Activated naive CD4-positive, alpha-beta T cell treated with anti-CD3 and anti-CD28 coated beads, Interleukin-2, amount 50 U/mL, for 72 hours (primary cell): ENCODE results near the gene ADORA1. TPM values are rescaled to one million over a fixed set of nuclear protein-coding genes. Genes with fewer than 3 reads are reported as not detected.

Experiments
- ATAC-seq, 2 donors: fragments of 150-1000 bp; cut with Tn5 transposase; 2 replicates each; pipeline ENCODE4 v1.10.0; 2021; ENCODE audit warnings: mild to moderate bottlenecking in 2 of 2, moderate library complexity in 2 of 2
- DNase-seq, 2 donors: peaks; one replicate each; pipeline ENCODE4 v3.0.0; 2021 to 2022; ENCODE audit warnings: low spot score in 2 of 2
- H3K27ac Mint-ChIP-seq, 2 donors: one replicate each; pipeline ENCODE4 v1.8.0; 2022; ENCODE audit warnings: mild to moderate bottlenecking in 2 of 2, mixed read lengths in 2 of 2
- H3K36me3 Mint-ChIP-seq, 2 donors: one replicate each; pipeline ENCODE4 v1.8.0; 2022; ENCODE audit warnings: mixed read lengths in 2 of 2
- H3K9me3 Mint-ChIP-seq, 2 donors: one replicate each; pipeline ENCODE4 v1.8.0; 2022; ENCODE audit warnings: mixed read lengths in 2 of 2
- total RNA-seq, 2 donors: library from RNA; stranded (reverse); gene quantifications; one replicate each; pipeline ENCODE4 v1.2.3, GENCODE V29; 2022

Gene ADORA1
- total RNA-seq, 2 donors from 2014 or later = not detected

DNA sequence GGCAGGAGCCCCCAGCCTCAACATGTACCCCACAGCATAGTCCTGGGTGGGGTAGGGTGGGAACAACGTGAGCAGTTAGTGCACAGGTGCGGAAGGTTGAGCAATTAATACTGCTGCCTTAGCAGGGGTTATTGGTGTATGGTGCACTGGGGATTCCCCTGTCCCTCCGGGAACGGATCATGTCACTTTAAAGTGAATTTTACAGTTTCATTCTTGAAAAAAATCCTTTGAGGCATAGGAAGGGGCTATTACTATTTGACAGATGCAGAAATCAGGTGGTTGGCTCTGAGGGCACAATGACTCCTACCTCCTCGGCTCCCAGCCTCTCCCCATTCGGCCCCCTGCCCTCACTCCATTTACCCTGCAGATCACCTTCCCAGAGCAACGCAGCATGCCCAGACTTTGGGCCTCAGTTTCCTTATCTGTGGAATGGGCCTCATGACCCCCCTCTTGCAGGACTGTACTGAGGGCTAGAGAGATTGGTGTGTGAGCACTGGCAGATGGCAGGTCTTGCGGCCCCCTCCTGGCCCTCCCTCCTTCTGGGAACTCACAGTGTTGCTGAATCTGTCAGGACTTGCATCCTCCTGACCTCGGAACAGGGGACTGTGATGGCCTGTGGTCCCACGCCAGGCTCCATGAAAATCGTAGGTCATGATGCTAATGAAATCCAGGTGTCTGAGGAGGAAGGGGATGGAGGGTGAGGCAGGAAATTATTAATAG is 53.2 kb downstream of the ADORA1 start:
- Mint-ChIP-seq H3K9me3 (no peaks in the 10 kb centered on the region), H3K36me3 (no peaks in the 10 kb centered on the region), H3K27ac (no peak overlapping the region)
- DNase-seq = no peak
- ATAC-seq = no peak

DNA sequence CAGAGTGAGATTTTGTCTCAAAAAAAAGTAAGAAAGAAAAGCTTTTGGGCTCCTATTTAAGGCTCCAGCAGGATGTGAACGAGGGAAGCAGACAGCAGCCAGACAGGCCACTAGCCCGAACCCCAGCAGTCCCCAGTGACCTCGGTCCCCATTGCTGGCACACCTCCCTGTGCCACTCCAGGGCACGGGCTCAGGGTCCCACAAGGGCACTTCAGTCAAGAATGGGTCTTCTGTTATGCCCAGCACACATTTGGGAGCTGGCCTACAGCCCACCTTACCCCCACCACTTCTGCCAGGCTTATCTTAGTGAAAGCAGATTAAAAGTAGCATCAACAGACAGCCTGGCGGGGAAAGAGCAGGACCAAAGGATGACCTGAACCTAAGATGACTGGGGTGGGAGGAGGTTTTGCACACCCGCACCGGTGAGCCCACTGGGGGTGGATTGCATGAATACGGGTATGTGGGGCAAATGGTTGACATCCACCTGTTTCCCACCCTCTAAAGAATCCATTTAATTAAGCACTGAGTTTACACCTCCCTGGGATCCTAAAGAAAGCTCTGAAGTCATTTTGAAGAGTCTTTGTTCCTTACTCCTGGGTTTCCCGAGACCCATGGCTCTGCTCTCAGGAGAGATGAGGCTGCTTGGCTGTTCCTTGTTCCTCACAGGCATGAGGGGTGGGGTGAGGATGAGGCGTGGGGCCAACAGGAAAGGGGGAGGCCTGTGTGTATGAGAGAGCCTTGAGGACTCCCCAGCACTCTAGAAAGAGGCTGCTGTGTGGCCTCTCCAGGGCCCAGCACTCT is 54.3 kb downstream of the ADORA1 start:
- no peak for ATAC-seq
- no peaks in the 10 kb centered on the region for H3K36me3 Mint-ChIP-seq

DNA sequence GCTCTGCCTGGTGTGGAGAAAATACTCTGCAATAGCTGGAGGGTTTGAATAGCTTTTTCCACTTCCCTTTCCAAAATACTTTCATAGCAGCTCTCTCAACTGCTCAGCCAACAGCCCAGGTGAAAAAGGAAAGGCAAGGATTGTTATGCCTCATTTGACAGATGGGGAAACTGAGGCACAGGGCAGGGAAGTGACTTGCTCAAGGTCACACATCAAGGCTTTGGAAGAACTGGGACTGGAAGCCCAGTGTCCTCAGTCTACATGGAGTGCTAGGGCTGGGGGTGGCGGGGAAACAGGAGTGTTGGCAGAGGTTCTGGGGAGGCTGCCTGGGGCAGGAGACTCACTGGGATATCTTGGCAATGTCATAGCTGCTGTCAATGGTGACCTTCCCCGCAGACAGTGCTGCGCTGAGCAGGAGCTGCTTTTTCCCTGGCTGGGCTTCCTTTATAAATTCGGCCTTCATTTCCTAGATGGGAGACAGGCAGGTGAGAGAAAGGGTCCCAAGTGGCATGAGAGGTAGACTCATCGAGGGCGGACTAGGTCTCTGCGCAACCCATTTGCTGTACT is 54.9 kb downstream of the ADORA1 start:
- no peak for DNase-seq
- Mint-ChIP-seq H3K36me3 (no peaks in the 10 kb centered on the region), H3K27ac (no peak overlapping the region), H3K9me3 (no peaks in the 10 kb centered on the region)
- ATAC-seq = no peak

More for the DNA sequence above, 54.3 kb downstream of the ADORA1 start:
- Mint-ChIP-seq H3K9me3 (no peaks in the 10 kb centered on the region), H3K27ac (no peak overlapping the region)
- no peak for DNase-seq

DNA sequence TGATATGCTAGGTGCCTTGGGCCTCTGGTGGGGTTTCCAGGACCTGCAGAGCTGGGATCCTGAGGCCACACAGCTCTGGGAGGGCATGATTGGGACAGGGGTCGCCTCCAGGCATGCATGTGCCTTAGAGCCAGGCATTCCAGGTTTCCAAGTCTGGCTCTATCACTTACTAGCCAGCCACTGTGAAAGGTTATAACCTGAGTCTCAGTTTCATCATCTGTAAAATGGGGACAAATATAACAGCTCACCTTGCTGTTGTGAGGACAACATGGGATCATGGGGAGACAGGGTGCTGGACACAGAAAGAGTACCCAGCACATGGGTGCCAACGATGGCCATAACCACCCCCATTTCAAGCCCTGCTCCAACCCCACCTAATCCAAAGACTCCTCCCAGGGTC is 56.3 kb downstream of the ADORA1 start:
- no peak for ATAC-seq

DNA sequence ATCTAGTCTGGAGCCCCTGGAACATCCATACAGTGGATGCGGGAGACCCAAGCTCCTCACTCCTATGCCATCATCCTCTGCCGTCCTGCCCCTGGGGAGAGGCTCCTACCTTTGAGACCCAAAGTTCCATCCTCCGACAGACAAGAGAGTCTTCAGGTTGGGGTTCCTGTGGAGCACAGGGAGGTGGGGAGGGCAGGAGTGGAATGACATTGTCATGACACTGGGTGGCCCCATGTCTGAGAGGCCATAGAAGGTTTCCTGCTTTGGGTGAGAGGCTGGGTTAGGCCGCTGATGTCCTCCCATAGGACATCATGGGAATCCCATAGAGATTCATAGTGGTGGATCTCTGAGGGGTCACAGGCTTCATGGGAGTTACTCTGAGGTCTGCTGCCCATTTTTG is 56.9 kb downstream of the ADORA1 start:
- ATAC-seq (no peak), DNase-seq (no peak)
- Mint-ChIP-seq H3K27ac (no peak overlapping the region), H3K36me3 (no peaks in the 10 kb centered on the region), H3K9me3 (no peaks in the 10 kb centered on the region)

More for the DNA sequence above, 56.3 kb downstream of the ADORA1 start:
- H3K27ac Mint-ChIP-seq = no peak overlapping the region
- no peaks in the 10 kb centered on the region for H3K36me3 Mint-ChIP-seq
- no peaks in the 10 kb centered on the region for H3K9me3 Mint-ChIP-seq
- DNase-seq = no peak

DNA sequence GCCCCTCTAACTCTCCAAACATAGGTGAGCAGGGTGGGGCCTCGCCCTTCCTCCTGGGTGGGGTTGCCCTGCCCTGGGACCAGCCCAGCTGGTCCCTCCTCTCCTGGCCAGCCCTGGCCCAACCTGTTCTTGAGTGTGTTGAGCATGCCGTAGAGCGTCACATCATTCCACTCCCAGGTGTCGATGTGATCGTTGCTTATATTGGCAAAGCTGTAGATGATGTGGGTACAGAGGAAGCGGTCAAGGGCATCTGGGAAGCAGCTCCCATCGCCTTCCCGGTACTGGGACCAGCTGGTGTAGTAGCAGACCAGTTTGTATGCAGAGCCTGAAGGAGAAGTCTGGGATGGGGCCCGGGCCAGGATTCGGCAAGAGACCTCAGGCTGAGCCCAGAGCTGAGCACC is 57.5 kb downstream of the ADORA1 start:
- no peak overlapping the region for H3K27ac Mint-ChIP-seq
- no peak for ATAC-seq
- H3K9me3 Mint-ChIP-seq = no peaks in the 10 kb centered on the region
- H3K36me3 Mint-ChIP-seq = no peaks in the 10 kb centered on the region
- peak in 1 of 2 donors; percentile 31 for DNase-seq

DNA sequence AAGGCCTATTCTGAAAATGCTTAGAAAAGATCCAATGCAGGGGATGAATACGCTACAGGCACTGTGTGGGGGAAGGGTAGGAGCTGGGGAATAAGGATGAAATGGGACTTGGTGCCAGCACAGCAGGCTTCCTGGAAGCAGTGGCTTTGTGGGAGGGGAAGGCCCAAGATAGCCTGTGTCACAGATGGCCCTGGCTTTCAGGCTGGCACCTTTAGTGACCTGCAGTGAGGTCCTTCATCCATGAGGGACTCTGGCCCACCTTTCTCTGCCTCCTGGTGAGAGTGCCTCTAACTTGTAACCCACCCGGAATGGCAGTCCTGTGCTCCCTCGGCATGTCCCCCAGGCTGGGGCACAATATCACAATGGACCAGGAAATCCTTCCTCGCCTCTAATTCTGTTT is 58.1 kb downstream of the ADORA1 start:
- peak in 1 of 2 donors; percentile 21 for DNase-seq
- Mint-ChIP-seq H3K36me3 (no peaks in the 10 kb centered on the region), H3K9me3 (no peaks in the 10 kb centered on the region), H3K27ac (no peak overlapping the region)
- ATAC-seq = no peak

DNA sequence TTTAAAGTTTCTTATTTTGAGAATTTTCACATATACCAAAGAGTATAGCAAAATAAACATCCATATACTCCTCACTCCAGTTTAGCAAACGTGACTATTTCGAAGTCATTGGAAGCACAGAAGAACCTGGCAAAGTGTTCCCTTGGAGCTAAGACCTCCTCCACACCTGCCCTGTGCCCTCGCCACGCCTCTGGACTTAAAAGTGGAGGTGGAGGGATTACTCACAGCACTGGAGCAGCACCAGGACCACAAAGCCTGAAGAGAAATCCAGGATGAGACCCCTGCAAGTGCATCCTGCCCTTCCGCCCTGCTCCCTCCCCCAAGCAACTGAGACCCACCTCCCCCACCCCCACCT is 58.5 kb downstream of the ADORA1 start:
- DNase-seq = no peak
- H3K9me3 Mint-ChIP-seq = no peaks in the 10 kb centered on the region
- H3K36me3 Mint-ChIP-seq = no peaks in the 10 kb centered on the region
- H3K27ac Mint-ChIP-seq = no peak overlapping the region
- no peak for ATAC-seq

DNA sequence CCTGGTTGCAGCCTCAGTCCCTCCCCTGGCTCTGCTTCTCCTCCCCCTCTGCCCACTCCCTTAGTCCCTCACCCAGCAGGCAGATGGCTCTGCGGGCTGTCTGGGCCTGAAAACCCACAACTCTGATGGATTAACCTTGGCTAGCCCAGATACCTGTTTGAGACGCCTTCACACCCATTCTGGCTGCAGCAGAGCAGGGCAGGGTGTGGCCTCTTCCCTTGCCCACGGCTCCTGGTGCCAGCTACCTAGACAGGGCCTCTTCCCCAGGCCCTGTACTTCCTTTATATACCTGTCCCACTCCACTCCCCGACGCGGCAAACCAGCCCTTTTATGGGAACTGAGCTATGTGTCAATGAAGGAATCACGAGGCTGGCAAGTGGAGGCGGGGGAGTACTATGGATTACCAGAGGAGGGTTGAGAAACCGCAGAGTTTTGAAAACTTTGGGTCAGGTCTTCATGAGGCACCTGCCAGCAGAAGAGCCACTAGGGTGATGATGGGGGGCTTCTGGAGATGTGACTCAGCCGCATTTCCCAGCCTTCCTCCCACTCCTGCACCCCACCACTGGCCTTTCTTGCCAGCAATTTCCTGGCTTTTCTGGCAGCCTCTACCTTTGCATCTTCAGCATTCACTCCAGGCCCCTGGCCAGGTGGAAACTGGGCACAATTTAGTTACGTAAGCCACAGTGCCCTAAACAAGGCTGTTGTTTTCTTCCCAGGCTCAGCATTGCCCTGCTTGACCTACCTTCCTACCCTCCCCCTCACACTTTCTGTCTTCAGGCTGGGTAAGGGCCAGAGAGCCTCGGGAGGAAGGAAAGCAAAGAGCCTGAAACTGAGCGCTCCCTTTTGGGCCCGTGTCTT is 59.1 kb downstream of the ADORA1 start, which contains the start of gene CHI3L1:
CHI3L1 (minus strand) TSS at position 259 of the 858 bp plus-strand sequence; CDS start at position 178, 81 bp downstream.
- H3K9me3 Mint-ChIP-seq = no peaks in the 10 kb centered on the region
- DNase-seq (peak in 1 of 2 donors; percentile 45), ATAC-seq (peak in 1 of 2 donors; percentile 18)
- H3K36me3 Mint-ChIP-seq = no peaks in the 10 kb centered on the region
- H3K27ac Mint-ChIP-seq = peak within 1 kb of the TSS in 1 of 2 donors; percentile 41

DNA sequence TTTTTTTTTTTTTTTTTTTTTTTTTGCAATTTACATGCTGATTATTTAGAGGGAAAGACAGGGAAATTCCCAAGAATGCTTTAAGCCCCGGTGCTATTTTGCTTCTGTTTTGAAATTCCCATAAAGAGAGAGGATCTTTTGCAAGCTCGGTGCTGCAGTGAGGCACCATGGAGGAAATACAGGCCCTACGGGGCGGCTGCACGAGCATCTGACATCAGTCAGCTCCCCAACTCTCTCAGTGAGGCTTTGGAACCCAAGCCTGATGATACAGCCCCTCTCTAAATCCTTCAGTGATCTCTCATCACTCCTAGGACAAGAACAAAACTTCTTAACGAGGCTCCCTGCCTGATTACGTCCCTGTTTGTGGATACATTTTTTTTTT is 59.8 kb downstream of the ADORA1 start:
- no peaks in the 10 kb centered on the region for H3K36me3 Mint-ChIP-seq
- ATAC-seq (no peak), DNase-seq (no peak)
- H3K27ac Mint-ChIP-seq = no peak overlapping the region
- H3K9me3 Mint-ChIP-seq = no peaks in the 10 kb centered on the region

DNA sequence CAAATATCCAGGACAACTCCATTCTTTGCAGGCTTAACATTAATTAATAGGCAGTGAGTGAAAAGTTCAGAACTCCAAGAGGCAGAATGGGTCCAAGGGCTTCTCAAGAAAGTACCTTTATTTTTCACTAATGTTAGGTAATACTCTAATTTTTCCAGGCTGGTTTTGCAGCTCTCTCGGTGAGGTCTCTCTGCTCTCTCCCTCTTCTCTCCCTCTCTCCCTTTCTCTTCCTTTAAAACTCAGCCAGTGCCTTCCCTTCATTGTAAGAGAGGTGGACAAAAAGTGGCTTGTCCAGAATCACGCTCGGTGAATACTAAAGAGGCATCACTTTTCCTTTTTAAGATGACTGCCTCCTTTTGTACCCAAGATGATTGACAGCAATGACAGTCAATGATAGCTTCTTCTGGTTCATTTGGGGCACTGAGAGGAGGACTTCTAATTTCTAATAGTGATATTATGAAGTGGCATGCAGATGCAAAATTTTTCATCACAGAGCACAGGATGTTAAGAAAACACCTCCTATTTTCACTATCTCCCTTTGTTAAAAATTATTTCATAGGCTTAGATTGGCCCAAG is 60.3 kb downstream of the ADORA1 start:
- DNase-seq = no peak
- no peak for ATAC-seq
- no peaks in the 10 kb centered on the region for H3K36me3 Mint-ChIP-seq
- H3K27ac Mint-ChIP-seq = no peak overlapping the region
- H3K9me3 Mint-ChIP-seq = no peaks in the 10 kb centered on the region

DNA sequence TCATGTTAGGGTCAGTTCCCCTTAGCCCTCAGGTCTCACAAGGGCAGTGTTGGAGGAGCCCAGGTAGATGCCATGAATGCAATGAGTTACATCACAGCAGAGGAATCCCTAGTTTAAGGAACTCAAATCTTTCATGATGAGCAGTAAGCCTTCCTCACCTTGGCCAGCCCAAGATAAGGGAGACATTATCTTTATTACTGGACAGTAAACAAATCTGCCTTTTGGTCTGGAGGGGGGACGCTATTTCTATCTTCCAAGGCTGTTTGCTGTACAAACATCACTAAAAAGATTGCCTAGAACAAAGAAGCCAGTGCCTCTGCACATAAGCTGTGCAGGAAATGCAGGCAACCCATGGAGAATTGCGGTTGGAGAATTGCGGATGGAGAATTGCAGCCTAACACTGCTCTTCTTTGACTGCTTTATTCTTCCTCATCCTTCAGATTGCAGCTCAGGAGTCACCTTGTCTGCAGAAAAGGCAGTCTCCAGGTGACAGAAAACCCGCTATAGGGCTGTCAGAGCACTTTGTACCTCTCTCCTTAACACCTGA is 61.2 kb downstream of the ADORA1 start:
- Mint-ChIP-seq H3K36me3 (no peaks in the 10 kb centered on the region), H3K27ac (no peak overlapping the region), H3K9me3 (no peaks in the 10 kb centered on the region)
- ATAC-seq (no peak), DNase-seq (no peak)

DNA sequence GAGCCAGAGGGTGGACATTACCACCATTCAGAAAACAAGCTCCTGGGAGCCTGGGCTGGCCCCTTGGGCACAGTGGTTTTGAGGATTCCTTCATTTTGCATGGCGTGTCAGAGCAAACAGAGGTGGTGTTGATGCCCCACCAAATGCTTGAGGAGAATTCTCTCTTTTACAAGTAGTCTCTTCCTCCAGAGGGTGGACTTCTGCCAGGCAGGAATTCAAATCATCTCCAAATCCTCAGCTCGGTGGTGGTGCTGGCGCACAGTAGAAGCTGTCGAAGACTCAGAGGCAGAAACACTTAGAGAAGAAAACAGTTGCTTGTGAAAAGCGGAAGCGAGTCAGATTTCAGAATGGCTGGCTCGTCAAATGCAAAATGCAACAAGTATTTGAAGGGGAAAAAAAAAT is 62.4 kb downstream of the ADORA1 start:
- Mint-ChIP-seq H3K36me3 (no peaks in the 10 kb centered on the region), H3K27ac (no peak overlapping the region), H3K9me3 (no peaks in the 10 kb centered on the region)
- ATAC-seq (no peak), DNase-seq (no peak)

DNA sequence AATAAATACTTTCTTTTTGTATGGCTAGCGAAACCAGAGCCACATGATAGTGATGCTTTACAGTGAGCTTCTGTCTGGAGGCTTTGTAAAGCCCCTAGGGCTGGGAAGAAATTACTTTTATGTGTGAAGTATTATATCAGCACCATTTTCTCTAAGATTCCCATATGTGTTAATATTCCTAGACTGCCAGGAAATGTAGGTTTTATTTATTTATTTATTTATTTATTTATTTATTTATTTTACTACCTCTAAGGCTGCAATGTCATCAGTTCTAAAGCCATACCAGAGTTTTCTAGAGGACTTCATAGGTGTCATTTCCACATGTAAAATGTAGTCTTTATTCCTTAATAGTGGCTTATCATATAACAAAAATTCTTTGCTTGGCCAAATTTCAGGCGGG is 63.4 kb downstream of the ADORA1 start:
- Mint-ChIP-seq H3K36me3 (no peaks in the 10 kb centered on the region), H3K27ac (no peak overlapping the region), H3K9me3 (no peaks in the 10 kb centered on the region)
- DNase-seq (no peak), ATAC-seq (no peak)

DNA sequence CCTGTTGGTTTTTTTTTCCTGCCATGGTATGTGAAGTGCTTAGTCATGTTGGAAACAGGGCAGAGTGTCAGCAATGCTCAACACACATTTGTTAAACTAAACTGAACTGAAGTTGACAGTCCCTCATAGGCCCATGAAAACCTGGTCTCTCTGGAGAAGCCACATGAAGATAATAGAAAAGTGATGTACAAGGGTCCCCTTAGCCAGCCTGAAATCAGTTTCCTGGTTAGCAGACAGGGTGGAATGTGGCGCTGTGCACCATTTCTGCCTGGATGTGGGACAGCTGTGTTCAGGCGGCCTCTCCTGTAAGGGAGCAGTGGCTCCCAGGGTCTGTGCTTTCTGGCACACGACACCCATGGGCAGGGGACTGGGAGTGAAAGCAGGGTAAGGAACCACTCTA is 68.8 kb downstream of the ADORA1 start:
- Mint-ChIP-seq H3K36me3 (no peaks in the 10 kb centered on the region), H3K9me3 (no peaks in the 10 kb centered on the region), H3K27ac (no peak overlapping the region)
- DNase-seq (no peak), ATAC-seq (no peak)

DNA sequence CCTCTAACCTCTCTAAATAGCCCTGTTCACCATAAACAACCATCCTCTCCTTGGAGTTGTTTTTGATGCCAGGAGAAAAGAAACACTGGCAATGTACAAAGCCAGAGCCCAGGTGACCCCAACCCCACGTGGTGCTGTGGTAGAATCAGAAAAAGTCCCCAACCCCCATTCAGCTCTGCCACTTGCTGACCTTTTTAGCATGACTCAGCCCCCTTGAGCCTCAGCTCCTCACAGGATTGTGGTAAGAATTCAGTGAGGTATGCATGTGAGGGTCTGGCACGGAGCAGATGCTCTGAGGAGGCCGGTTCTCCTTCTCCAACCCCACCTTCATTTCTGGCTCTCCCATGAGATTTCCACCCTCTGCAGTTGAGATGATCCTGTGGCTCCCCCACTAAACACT is 70.1 kb downstream of the ADORA1 start:
- peak in 1 of 2 donors; percentile 53 for ATAC-seq
- Mint-ChIP-seq H3K36me3 (no peaks in the 10 kb centered on the region), H3K9me3 (no peaks in the 10 kb centered on the region), H3K27ac (peak overlapping the region in 1 of 2 donors; percentile 24)
- no peak for DNase-seq
